Measurements from ENCODE around the gene KBTBD8. TPM values are rescaled to one million over a fixed set of nuclear protein-coding genes. Genes with fewer than 3 reads are reported as not detected.

KBTBD8 gene
- total RNA-seq (10 to 100 TPM in 1 of 9 donors, 1 to 10 TPM in 5, under 1 TPM in 3; 0.06 to 11.9 (median 1.6) TPM), polyA plus RNA-seq (1 to 10 TPM in 1 of 3 donors, under 1 TPM in 2; 0.24 to 1.2 (median 0.48) TPM)
- long read RNA-seq, donor 1, result 0 reads
- long read RNA-seq, donor 2, full-length matches to known transcripts, result 1 of 1 reads
- long read RNA-seq, donor 2, partial matches to known transcripts, result 0 of 1 reads
- long read RNA-seq, donor 2, other reads (novel, unspliced or antisense), result 0 of 1 reads
- long read RNA-seq, donor 3, full-length matches to known transcripts, result 1 of 1 reads
- long read RNA-seq, donor 3, partial matches to known transcripts, result 0 of 1 reads
- long read RNA-seq, donor 3, other reads (novel, unspliced or antisense), result 0 of 1 reads
- long read RNA-seq, donor 4, result 0 reads
- long read RNA-seq, donor 5, result 0 reads
- long read RNA-seq, donor 6, result 0 reads
- long read RNA-seq, donor 7, result 0 reads
- long read RNA-seq, donor 8, result 0 reads
- long read RNA-seq, donor 9, full-length matches to known transcripts, result 4 of 4 reads
- long read RNA-seq, donor 9, partial matches to known transcripts, result 0 of 4 reads
- long read RNA-seq, donor 9, other reads (novel, unspliced or antisense), result 0 of 4 reads
- long read RNA-seq, donor 10, result 0 reads

DNA sequence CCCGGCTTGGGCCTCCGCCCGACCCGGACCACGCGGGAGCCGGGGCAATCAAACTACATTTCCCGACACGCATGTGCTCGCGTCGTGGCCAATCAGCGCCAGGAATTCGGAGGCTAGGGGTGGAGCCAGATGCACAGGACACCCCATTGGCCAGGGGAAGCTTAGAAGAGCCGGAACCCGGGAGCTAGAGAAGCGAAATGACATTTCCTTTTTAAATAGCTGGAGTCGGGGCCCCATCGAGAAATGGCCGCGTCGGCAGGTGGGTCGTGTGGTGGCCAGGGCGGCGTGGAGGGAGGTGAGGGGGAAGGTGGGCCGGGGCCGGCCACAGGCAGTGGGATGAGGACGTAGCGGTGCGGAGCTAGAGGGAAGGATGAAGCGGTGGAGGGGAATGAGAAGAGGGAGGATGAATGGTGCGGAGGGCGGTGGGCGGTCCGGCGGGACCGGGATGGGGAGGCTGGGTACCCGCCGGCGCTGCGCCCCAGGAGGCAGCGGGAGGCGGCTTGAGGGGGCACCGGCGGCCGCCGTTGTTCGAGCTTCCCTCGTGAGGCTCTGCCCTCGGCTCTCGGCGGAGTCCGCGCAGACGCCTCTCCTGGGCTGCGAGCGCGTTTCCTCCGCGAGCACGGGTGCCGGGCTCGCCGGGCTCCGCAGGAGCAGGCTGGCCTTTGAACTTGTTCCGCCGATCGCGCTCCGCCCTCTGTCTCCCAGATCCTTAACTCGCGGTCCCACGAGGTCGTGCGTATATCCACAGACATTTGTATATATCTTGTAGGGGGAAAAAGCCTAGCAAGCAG is at the start of gene KBTBD8:
Gene KBTBD8 (plus strand): TSS at position 195 of the 791 bp plus-strand sequence. CDS start 49 bp downstream, at position 244.
- H3K27ac ChIP-seq, result peak within 1 kb of the TSS in 4 of 5 donors; percentile 15 to 82 (median 56)
- no peaks in the 10 kb centered on the region for H3K36me3 ChIP-seq (replicated peaks in 1 of 2)
- DNase-seq, result peak; percentile 98 to 99 (median 99)
- WGBS, 4 donors, result 0 to 3% (median 0%) methylated on average over 26 to 75 of the region's 75 CpGs
- no peaks in the 10 kb centered on the region for H3K9me3 ChIP-seq (replicated peaks in 1 of 3)
- intact Hi-C loops (cut with DNase I), result no loop called here
- TF ChIP-seq CTCF (IDR thresholded peaks at IDR 0.05) (no peak), POLR2A (IDR thresholded peaks at IDR 0.05) (peak; percentile 29 to 60)
- H3K4me1 ChIP-seq (replicated peaks in 1 of 2), result peaks cover 4 to 9% of the 10 kb centered on the region in 2 donors
- no peaks in the 10 kb centered on the region for H3K27me3 ChIP-seq
- peak within 1 kb of the TSS; percentile 46 to 99 (median 72) for H3K4me3 ChIP-seq

DNA sequence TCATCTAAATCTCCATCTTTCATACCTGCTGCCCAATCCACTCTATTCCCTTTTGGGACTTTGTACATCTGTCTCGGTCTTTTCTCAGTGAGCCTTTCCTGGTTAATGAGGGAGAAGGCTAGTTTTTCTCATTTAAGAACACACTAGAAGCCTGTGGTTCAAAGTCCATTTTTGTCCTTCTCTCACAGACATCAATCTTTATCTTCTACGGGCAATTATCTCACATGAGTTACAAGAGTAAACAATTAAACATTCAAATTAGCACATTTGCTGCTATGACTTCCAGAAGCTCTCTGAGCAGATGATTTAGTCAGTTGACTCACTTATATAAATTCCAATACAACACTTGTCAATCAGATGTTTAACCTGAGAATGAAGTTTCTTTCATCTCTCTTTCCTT is 49.3 kb upstream of the KBTBD8 start:
- Histone ChIP-seq H3K27me3 (no peaks in the 10 kb centered on the region), H3K36me3 (replicated peaks in 1 of 2) (no peaks in the 10 kb centered on the region), H3K4me1 (replicated peaks in 1 of 2) (no peaks in the 10 kb centered on the region), H3K4me3 (no peak overlapping the region), H3K9me3 (replicated peaks in 1 of 3) (no peaks in the 10 kb centered on the region), H3K27ac (no peak overlapping the region)
- no peak for TF ChIP-seq POLR2A (IDR thresholded peaks at IDR 0.05)
- no peak for TF ChIP-seq CTCF (IDR thresholded peaks at IDR 0.05)
- DNase-seq, result no peak
- intact Hi-C loops (cut with DNase I), result no loop called here
- 79 to 84% (median 81%) methylated on average over 2 of the region's 2 CpGs for WGBS, 4 donors

DNA sequence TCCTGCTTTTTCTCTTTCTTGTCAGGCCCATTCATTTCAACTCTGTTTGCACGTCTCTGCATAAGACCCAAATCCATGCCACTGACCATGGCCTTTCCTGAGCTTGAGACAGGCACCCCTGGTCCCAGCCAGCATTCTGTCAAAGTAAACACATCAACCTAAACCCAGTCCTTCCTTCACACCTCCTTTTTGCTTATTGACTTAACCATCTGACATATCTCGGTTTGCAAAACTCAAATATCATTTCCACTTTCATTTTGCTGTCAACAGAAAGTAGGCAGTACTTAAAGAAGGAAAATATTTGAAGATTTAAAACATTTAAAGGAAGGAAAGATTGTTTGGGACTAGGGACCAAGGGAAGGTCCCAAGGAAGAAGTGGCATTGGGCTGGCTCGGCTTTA is 48.2 kb upstream of the KBTBD8 start:
- Histone ChIP-seq H3K36me3 (replicated peaks in 1 of 2) (no peaks in the 10 kb centered on the region), H3K27me3 (no peaks in the 10 kb centered on the region), H3K9me3 (replicated peaks in 1 of 3) (no peaks in the 10 kb centered on the region), H3K27ac (no peak overlapping the region), H3K4me3 (no peak overlapping the region), H3K4me1 (replicated peaks in 1 of 2) (no peaks in the 10 kb centered on the region)
- TF ChIP-seq POLR2A (IDR thresholded peaks at IDR 0.05), result no peak
- TF ChIP-seq CTCF (IDR thresholded peaks at IDR 0.05), result no peak
- WGBS, 4 donors, result 84 to 89% (median 88%) methylated on average over 3 of the region's 3 CpGs
- intact Hi-C loops (cut with DNase I), result no loop called here
- DNase-seq, result no peak

DNA sequence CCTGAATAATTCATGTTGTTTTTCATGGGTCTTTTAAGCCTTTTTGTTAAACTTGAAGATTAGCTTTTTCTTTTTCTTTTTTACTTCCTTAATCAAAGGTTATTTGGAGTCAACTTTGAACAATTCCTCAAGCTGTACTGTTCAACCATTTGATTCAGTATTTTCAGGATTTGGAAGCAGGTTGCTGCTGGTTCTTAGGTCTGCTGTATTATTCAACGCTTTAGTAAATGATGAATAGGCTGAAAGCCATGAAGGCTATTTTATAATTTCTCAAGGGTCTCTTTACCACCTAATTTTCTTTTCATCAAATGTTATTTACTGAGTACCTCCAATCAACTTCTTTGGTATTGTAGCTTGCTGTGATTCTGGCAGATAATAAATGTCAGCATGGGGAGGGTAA is 45.8 kb upstream of the KBTBD8 start:
- Histone ChIP-seq H3K9me3 (replicated peaks in 1 of 3) (no peaks in the 10 kb centered on the region), H3K36me3 (replicated peaks in 1 of 2) (no peaks in the 10 kb centered on the region), H3K27ac (no peak overlapping the region), H3K4me3 (no peak overlapping the region), H3K4me1 (replicated peaks in 1 of 2) (no peaks in the 10 kb centered on the region), H3K27me3 (no peaks in the 10 kb centered on the region)
- DNase-seq, result no peak
- intact Hi-C loops (cut with DNase I), result no loop called here
- WGBS, 4 donors, result 59 to 80% (median 71%) methylated on average over 1 of the region's 1 CpG
- TF ChIP-seq POLR2A (IDR thresholded peaks at IDR 0.05) (no peak), CTCF (IDR thresholded peaks at IDR 0.05) (no peak)

Data from adrenal gland (tissue), 19 donors.